Activated CD8-positive, alpha-beta memory T cell treated with anti-CD3 and anti-CD28 coated beads, Interleukin-2, amount 50 U/mL, for 24 hours (primary cell): ENCODE measurements around the gene OXTR.
"Not testable (repeated sequence)": the region's sequence is repeated elsewhere in the genome, so short reads cannot be mapped to it uniquely, and the experiment has no call there.

Source experiments
- DNase-seq: peaks from one replicate; pipeline ENCODE4 v3.0.0-alpha.2; 2020; ENCODE audit errors: extremely low read depth

The OXTR gene

DNA sequence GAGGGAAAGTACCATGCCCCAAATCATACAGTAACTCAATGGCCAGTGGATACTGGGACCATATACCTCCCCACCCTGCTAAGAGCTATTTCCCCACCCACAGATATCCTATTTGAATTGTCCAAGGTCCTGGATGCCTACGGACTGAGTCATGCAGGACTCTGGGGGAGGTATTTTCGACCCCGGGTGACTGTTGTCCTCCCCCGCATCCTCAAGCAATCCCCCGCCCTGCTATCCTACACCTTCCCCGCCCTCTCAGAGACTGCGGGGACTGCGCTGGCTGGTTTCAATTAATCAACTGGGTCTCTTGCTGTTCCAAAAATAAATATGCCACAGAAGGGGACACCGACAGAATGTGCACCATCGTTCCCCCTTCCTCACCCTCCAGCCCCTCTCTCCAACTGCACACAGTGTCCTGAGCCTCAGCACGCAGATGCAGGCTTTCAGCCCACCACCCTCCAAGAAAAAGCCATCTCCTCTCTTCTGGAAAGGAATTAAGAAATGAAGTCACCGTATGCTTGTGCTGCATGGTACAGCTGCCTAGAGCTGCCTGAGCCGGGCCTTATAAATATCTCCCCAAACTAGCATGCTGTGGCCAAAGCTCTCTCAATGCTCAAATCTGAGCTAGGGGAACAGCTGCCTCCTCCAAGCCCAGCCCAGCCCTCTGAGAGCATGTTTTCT, 27.7 kb downstream of the OXTR start:
- DNase-seq: no peak

DNA sequence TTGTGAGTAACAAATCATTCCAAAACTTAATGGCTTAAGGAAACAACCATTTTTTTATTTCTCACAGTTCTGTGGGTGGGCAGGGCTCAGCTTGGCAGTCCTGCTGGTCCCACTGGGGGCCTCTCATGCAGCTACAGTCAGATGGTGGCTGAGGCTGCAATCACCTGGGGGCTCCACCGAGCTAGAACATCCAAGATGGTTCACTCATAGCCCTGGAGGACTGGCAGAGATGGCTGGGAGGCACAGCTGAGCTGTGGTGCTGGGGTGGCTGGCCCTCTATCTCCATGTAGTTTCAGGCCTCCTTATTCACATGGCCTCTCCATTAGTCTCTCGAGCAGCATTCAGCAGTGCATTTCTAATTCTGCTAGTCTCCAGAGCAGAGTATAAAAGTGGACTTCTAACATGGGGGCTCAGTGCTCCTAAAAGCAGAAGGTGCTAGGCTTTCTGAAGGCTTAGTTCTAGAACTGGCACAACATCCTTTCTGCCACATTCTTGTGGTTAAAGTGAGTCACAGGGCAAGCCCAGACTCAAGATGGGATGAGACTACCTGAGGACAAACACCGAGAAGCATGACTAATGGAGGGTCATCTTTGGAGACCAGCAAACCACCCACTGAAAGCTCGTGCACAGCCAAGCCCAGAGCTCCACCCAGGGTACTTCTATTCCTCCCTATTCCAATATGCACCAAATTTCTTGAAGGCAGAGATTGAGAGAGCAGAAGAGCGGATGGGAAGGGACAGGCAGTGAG, 29.5 kb downstream of the OXTR start:
- DNase-seq: no peak

DNA sequence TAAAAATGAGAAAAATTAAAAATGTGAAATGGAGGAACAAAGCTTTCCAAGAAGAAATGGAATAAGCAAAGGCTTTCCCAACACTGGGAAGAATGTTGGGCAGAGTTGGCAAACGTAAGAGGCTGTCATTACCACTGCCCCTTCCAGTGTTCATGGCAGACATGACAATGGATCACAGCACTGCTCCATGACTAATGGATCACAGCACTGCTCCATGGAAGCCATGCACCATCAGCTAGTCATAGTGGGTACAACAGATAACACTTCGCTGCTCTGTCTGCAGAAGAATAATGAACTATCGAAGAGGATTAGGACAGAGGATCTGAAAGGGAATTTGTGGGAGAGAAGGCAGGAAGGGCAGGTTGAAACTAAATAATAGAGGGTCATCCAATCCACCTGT, 30.8 kb downstream of the OXTR start:
- no peak for DNase-seq

DNA sequence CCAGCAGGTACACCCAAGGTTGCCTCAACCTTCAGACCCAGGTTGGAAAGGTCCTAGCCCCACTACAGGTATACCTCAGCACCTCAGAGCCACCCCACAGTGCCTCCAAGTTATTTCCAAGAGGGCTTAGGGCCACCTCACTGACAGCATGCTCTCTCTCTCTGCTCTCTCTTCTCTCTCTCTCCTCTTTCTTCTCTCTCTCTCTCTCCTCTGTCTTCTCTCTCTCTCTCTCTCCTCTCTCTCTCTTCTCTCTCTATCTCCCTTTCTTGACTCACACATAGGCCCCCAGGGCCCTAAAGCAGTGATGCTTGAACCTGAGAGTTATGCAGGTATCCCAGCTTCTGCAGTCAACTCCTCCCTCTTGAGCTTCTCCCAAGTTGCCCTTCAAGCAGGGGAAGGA, 31.6 kb downstream of the OXTR start:
- no peak for DNase-seq

DNA sequence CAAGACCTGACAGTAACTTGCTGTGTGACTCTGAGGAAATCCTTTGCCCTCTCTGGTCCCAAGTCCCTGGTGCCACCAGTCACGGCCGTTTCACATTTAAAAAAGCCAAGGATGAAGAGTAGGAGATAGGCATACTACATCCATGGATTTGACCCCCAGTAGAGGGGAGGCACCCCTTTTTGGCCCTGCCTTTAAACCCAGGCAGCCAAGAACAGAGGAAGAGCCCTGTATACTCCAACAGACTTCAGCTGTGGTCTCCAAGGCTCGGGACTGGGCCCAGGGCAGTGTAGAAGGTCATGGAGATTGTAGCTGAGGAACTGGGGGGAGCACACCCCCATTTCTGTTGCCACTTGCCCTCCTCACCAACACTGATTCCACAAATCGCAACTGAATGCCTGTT, 32.1 kb downstream of the OXTR start:
- no peak for DNase-seq

DNA sequence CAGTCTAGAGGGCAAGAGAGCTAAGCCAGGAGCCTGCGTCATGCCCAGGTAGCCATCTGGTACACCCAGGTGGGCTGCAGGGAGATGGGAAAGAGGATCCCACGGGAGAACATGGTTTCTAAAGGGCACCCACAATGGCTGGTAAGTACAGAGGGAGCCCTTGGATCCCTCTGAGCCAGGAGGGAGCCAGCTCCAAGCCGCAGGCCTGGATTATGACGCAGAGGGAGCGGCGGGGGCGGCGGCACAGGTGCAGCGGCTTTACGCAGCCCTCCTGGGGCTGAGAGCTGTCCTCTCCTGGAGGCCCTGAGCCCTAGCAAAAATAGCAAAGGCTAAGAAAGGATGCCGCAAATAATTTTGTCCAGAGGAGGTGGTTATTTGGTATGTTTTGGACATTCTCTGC, 33.0 kb downstream of the OXTR start:
- no peak for DNase-seq

DNA sequence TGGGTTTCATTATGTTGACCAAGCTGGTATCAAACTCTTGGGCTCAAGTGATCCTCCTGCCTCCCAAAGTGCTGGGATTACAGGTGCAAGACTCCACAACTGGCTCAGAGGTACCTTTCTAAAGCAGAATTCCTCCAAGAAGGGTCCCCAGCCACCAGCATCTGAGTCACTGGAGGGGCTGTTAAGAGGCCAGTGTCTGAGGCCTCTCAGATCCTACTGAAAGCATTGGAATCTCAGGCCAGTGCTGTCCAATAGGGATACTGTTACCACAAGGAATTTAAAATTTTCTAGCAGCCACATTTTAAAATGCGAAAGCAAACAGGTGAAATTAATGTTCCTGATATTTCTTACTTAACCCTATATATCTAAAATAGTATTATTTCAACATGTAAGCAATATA, 34.5 kb downstream of the OXTR start:
- no peak for DNase-seq

DNA sequence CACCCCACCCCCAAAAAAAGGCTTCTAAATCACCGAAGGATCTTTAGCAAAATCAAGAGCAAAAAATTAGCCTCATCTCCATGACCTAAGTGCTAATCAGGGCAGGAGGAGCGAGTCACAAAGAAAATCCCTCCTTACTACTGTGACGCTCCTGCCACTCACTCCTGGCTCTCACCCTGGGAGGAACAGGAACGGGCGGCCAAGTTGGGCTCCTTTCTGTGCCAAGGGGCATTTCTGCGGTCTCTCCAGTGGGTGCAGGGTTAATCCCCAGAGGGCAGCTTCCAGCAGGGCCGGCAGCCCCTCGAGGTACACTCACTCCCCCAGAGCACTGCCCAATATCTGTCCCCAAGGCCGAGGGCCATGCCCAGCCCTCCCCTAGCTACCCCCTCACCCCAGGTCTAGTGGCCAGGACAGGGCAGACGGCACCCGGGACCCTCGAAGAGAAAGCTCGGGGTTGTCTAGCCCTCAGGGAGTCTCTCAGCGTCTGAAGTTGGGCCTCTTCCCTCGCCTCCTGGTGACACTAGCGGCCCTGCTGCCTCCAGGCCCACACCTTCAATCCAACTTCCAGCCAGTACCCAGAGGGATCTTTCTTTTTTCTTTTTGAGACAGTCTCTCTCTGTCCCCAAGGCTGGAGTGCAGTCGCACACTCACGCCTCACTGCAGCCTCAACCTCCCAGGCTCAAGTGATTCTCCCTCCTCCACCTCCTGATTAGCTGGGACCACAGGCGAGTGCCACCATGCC, 35.1 kb downstream of the OXTR start:
- no peak for DNase-seq

DNA sequence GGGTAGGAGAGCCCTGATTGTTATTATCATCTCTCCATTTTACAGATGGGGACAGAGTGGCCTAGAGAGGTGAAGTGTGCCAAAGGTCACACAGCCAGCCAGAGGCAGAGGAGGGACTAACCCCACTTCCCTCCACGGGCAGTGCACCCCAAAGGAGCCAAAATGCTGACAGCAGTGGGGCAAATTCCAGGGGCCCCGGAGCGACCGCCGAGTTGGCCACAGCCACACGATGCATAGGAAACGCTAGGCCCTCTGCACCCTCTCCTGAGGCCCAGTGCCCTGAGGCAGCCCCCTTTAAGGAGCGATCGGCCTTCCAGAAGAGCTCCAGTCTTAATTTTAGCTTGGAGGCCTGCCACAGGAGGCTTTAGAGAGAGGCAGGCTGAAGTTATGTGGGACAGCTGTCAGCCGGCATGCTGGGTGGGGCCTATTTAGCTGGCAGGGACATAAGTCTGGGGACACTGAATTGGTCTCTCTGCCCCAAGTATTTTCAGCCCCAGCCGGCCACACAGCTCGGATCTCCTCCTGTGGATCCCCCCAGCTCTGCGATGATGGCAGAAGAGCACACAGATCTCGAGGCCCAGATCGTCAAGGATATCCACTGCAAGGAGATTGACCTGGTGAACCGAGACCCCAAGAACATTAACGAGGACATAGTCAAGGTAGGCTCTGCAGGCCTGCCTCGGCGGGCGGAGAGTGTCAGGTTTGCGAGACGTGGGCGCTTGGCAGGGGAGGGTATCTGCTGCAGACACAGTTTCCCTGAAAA, 35.9 kb downstream of the OXTR start, which contains the start of gene CAV3:
Gene CAV3 (plus strand): TSS at position 471 of the 763 bp plus-strand sequence. CDS start 75 bp downstream, at position 546.
- DNase-seq: no peak

DNA sequence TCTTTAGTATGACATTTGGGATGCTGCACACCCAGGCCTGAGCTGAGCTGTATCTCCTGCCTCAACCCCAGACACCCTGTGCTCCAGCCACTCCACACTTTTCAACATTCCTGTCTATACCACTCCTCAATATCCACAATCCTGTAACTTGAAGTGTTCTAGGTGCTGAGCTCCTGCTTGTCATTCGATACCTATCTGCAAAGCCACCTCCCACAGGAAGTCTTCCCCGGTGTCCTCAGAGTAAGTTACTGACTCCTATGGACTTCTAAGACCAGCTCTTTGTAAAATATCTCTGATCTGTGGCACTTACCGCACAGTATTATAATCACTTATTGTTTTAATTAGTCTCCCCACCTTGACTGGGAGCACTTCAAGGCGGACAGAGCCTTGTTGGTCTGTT, 37.0 kb downstream of the OXTR start:
- no peak for DNase-seq

DNA sequence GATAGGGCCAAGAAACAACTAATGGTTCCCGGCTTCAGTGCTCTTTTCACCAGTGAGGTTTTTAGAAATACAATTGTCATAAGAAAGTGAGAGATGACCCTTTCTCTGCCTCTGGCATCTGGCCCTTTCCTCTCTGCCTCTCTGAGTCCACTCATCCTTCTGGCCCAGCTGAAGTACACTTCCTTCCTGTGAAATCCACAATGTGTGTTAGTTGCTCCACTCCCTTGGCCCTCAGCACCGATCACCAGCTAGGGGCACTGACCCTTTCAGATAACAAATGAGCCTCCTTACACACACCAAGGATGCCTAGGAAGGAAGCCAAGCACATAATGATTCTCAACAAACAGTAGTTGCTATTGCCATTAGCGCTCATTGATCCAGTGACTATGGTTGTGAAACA, 38.8 kb downstream of the OXTR start:
- no peak for DNase-seq

DNA sequence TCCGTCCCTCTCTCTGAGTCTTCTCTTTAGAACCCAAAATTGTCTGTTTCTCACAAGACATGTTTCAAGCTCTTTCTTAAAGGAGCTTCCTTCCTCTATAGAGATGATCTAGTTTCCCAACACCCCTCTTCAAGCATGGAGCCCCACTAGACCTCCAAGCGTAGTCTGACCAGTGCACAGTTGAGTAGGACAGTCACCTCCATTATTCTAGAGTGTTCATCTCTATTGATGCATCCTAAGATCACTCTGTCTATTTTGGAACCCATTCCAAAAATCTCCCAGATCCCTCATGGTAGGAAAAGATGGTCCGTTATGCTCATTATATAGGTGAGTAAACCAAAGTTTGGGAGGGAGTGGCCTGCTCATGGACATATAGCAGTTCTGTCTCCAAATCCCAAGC, 39.9 kb downstream of the OXTR start:
- DNase-seq: no peak

DNA sequence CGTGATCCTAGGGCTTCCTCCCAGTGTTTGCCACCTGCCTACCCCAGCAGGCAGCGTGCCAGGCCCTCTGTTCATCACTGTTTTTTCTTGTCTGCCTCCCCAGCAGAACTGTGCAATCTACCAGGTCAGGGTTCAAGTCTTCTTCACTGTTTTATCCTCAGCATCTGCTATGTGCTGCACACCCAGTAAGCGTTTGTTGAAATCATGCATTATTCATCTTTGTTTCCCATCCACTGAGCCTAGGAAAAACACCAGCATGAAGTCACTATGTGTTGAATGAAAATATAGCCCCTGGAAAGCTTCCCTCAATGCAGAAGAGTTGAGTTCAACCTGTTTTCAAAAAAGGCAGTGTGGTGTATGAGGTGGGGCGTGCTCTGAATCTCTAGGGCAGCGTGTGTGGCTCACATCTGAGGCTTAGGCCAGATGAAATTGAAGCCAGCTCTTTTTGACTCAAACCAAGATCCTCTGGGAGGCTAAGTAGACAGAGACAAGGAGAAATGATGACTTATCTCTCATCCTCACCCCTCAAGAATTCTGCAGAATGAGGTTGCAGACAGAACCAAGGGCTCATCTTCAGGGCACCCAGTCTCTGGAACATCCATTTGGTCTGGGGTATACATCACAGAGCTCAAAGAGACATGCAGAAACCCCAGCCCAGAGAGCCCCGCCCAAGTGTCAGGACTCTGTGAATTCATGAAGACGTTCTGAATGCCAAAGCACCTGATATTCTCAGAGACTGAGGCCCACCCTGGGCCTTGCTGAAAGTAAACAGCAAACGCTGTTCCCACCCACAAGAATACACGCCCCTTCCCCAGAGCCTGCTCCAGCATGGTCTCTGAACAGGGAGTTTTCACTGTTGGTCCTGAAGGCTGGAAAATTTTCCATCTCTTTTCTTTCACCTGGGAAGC, 41.6 kb downstream of the OXTR start:
- DNase-seq: no peak

DNA sequence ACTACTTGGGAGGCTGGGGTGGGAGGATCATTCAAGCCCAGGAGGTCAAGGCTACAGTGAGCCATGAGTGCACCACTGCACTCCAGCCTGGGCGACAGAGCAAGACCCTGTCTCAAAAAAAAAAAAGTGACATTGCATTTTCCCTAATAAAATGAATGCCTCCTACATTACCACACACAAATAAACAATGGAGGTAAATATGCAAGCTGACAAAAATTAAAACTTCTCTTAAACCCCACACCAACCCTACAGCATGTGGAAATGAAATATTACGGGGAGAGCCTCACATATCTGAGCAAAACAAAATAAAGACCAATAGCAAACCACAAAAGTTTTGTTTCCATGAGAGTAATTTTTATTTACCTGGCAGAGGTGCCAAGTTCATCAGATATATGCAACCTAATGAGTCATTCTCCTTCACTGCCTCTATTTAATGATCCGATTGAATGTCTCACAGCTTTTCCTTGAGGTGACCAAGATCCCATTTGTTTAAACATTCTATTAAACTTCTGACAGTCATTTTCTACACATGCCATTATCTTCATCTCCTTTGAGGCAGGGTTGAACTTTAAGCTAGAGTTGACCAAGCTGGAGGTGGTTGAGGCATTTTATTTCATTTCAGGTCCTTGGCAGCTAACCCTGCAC, 45.2 kb downstream of the OXTR start:
- no peak for DNase-seq

DNA sequence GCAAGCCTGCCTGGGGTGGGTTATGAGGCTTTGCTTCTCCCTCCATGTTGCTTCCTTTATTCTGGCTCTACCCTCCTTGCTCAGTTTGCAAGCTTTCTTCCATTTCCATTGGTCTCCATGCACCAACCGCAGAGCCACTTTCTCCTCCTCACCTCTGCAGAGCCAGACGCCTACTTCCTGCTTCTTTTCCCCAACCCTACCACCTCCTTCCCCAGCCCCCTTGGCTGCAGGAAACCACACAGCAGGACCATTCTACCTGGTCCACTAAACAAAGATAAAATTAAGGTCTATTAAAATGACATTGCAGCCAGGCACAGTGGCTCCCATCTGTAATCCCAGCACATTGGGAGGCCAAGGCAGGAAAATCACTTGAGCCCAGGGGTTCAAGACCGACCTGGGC, 45.8 kb downstream of the OXTR start:
- no peak for DNase-seq

DNA sequence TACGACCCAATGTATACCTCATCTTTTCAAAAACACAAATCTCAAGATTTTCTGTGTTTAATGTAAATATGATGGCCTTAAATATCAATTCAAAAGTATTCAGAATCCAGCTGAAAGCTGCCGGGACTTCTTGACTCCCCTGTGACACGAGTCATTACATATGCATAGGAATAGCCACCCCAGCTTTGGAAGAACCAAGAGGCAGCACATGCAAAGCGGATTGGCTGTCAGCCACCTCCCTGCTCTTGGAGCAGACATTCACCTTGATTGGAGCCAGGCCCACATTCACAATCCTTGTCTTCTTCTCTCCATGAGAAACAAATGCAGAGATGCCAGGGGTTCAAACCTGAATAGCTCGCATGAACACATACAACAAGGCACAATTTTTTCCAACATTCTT, 46.6 kb downstream of the OXTR start:
- DNase-seq: no peak

DNA sequence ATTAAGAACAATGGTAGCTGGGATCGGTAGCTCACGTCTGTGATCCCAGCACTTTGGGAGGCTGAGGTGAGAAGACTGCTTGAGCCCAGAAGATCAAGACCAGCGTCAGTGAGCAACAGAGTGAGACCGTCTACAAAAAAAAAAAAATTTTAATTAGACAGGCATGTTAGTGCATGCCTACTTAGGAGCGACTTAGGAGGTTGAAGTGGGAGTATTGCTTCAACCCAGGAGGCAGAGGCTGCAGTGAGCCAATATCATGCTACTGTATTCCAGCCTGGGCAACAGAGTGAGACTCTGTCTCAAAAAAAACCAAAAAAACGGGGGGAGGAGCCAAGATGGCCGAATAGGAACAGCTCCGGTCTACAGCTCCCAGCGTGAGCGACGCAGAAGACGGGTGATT, 53.7 kb downstream of the OXTR start:
- not testable (repeated sequence) for DNase-seq

DNA sequence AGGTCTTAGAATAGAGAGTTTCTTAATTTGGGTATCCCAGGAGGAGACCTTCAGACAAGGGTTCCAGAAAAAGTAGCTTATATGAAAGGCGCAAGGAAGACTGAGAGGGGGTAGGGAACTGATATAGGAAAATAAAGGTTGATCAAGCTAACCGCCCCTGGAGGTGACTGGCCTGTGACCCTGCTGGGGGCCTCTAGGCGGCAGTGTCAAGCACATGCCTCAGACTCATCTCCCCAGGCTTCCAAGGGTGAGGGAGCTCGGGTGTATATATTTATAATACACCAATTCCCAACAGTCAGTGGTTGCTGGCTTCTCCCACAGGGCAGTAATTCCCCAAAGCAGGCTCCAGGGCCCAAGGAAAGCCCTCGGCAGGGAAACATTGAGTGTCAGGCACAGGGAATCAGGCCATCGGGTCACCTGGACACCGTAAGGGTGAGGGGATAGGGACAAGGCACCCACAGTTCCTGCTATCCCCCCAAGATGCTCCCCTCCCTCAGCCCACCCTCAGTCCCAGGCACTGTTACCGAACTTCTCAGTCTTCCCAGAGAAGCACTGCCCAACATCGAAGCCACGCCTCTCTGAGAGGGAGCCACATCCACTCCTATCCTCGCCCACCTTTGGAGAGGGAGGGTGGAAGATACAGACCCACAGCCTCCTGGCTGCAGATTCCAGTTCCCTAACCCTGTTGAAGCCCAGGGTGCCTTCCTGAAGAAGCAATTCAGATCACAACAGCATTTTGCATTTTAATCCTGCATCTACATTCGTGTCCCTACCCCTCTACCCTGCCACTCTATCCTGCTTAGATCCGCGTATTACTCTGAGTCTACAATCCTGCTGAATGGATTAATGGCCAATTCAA, 55.3 kb downstream of the OXTR start:
- no peak for DNase-seq

DNA sequence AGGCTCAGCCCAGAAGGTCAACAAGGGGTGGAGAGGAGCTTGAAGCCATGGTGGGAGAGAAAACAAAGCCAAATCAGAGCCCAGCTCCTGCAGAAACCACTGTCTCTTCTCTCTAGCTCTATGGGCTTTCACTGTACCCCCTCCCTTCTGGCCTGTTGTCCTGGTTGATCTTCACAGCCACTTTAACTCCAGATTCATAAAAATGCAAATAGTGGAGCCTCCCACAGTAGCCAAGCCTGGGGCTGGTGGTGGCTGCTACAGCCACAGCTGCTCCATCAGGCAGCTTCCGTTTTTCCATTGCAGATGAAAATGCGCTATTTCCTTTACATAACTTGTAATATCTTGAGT, 56.5 kb downstream of the OXTR start:
- no peak for DNase-seq
